ENCODE results near the gene TTN.

The TTN gene

GRCh38 chr2:178805457-178805856 is 1.8 kb downstream of the TTN start:
- no peak overlapping the region for H3K9ac ChIP-seq
- no peak overlapping the region for H3K4me3 ChIP-seq (IDR thresholded peaks at IDR 0.05; ENCODE audit: insufficient read depth, low read depth, low read length)
- no peak overlapping the region for H2AFZ ChIP-seq (ENCODE audit: low read depth)
- no peak overlapping the region for H3K4me2 ChIP-seq
- no peaks in the 10 kb centered on the region; the same call in 1 of the 2 replicates for H3K36me3 ChIP-seq (ENCODE audit: insufficient read depth)
- H4K20me1 ChIP-seq (ENCODE audit: insufficient read depth): no peaks in the 10 kb centered on the region
- no peaks in the 10 kb centered on the region for H3K4me1 ChIP-seq (ENCODE audit: low read depth, poor library complexity, severe bottlenecking)
- H3K27me3 ChIP-seq (ENCODE audit: insufficient read depth, low read depth): no peaks in the 10 kb centered on the region
- no peak for TF ChIP-seq CTCF (conservative IDR thresholded peaks at IDR 0.05; ENCODE audit: low read depth, low read length)
- no peaks in the 10 kb centered on the region for H3K79me2 ChIP-seq (ENCODE audit: insufficient read depth, low read depth)
- H3K27ac ChIP-seq: no peak overlapping the region

GRCh38 chr2:178804791-178805190 is 2.4 kb downstream of the TTN start:
- peak; percentile 79 for TF ChIP-seq CTCF (conservative IDR thresholded peaks at IDR 0.05; ENCODE audit: low read depth, low read length)
- H2AFZ ChIP-seq (ENCODE audit: low read depth): no peak overlapping the region
- H3K4me1 ChIP-seq (ENCODE audit: low read depth, poor library complexity, severe bottlenecking): no peaks in the 10 kb centered on the region
- no peaks in the 10 kb centered on the region for H3K79me2 ChIP-seq (ENCODE audit: insufficient read depth, low read depth)
- H3K27me3 ChIP-seq (ENCODE audit: insufficient read depth, low read depth): no peaks in the 10 kb centered on the region
- no peak overlapping the region for H3K4me3 ChIP-seq (IDR thresholded peaks at IDR 0.05; ENCODE audit: insufficient read depth, low read depth, low read length)
- no peaks in the 10 kb centered on the region for H4K20me1 ChIP-seq (ENCODE audit: insufficient read depth)
- H3K36me3 ChIP-seq (ENCODE audit: insufficient read depth): no peaks in the 10 kb centered on the region; the same call in 1 of the 2 replicates
- no peak overlapping the region for H3K4me2 ChIP-seq
- no peak overlapping the region for H3K27ac ChIP-seq
- H3K9ac ChIP-seq: no peak overlapping the region

- Histone ChIP-seq H3K27ac (no peak overlapping the region), H3K27me3 (ENCODE audit: insufficient read depth, low read depth) (no peaks in the 10 kb centered on the region), H3K9ac (no peak overlapping the region), H2AFZ (ENCODE audit: low read depth) (no peak overlapping the region), H4K20me1 (ENCODE audit: insufficient read depth) (no peaks in the 10 kb centered on the region), H3K36me3 (ENCODE audit: insufficient read depth) (no peaks in the 10 kb centered on the region; the same call in 1 of the 2 replicates), H3K4me3 (IDR thresholded peaks at IDR 0.05; ENCODE audit: insufficient read depth, low read depth, low read length) (no peak overlapping the region), H3K4me1 (ENCODE audit: low read depth, poor library complexity, severe bottlenecking) (peaks cover 10% of the 10 kb centered on the region), H3K79me2 (ENCODE audit: insufficient read depth, low read depth) (no peaks in the 10 kb centered on the region), H3K4me2 (no peak overlapping the region)
- no peak for TF ChIP-seq CTCF (conservative IDR thresholded peaks at IDR 0.05; ENCODE audit: low read depth, low read length)
Observed at GRCh38 chr2:178800510-178800909, 6.7 kb downstream of the TTN start.

GRCh38 chr2:178799305-178799704 is 7.9 kb downstream of the TTN start:
- no peaks in the 10 kb centered on the region; the same call in 1 of the 2 replicates for H3K36me3 ChIP-seq (ENCODE audit: insufficient read depth)
- no peaks in the 10 kb centered on the region for H3K27me3 ChIP-seq (ENCODE audit: insufficient read depth, low read depth)
- no peak overlapping the region for H3K9ac ChIP-seq
- H3K79me2 ChIP-seq (ENCODE audit: insufficient read depth, low read depth): no peaks in the 10 kb centered on the region
- peaks cover 10% of the 10 kb centered on the region for H3K4me1 ChIP-seq (ENCODE audit: low read depth, poor library complexity, severe bottlenecking)
- TF ChIP-seq CTCF (conservative IDR thresholded peaks at IDR 0.05; ENCODE audit: low read depth, low read length): no peak
- no peaks in the 10 kb centered on the region for H4K20me1 ChIP-seq (ENCODE audit: insufficient read depth)
- no peak overlapping the region for H3K4me3 ChIP-seq (IDR thresholded peaks at IDR 0.05; ENCODE audit: insufficient read depth, low read depth, low read length)
- H3K27ac ChIP-seq: no peak overlapping the region
- H3K4me2 ChIP-seq: no peak overlapping the region
- no peak overlapping the region for H2AFZ ChIP-seq (ENCODE audit: low read depth)

Data from KMS-11 (cell line).